Suppressor macrophage (primary cell): ENCODE measurements around the gene PSPN.
"Not testable (repeated sequence)": the region's sequence is repeated elsewhere in the genome, so short reads cannot be mapped to it uniquely, and the experiment has no call there.

Experiments used
- DNase-seq, 4 experiments: peaks; one replicate each; pipeline ENCODE4 v3.0.0-alpha.2; 2020 to 2022

Gene PSPN

GRCh38 chr19:6373096-6373812, 2.5 kb downstream of the PSPN start:
- DNase-seq = peak; percentile 98 to 100 (median 100)

DNA sequence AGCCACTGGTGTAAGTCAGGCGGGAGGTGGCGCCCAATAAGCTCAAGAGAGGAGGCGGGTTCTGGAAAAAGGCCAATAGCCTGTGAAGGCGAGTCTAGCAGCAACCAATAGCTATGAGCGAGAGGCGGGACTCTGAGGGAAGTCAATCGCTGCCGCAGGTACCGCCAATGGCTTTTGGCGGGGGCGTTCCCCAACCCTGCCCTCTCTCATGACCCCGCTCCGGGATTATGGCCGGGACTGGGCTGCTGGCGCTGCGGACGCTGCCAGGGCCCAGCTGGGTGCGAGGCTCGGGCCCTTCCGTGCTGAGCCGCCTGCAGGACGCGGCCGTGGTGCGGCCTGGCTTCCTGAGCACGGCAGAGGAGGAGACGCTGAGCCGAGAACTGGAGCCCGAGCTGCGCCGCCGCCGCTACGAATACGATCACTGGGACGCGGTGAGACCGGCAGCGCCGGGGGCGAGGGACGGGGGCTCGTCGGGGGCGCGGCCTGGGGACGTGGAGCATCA, 3.1 kb downstream of the PSPN start, which contains the start of gene ALKBH7:
Gene ALKBH7 (plus strand): TSS at position 201 of the 502 bp plus-strand sequence. CDS start 27 bp downstream, at position 228.
- DNase-seq = peak; percentile 99 to 100 (median 100)

GRCh38 chr19:6364353-6364752, 11.4 kb downstream of the PSPN start:
- no peak for DNase-seq

- DNase-seq = no peak
Observed at GRCh38 chr19:6362351-6362801, 13.4 kb downstream of the PSPN start.

- DNase-seq = no peak
Observed at GRCh38 chr19:6362027-6362350, 13.7 kb downstream of the PSPN start.

GRCh38 chr19:6360857-6361216, 14.9 kb downstream of the PSPN start:
- not testable (repeated sequence) for DNase-seq

GRCh38 chr19:6360445-6360844, 15.3 kb downstream of the PSPN start:
- DNase-seq = not testable (repeated sequence)

GRCh38 chr19:6359568-6360341, 16.0 kb downstream of the PSPN start:
- DNase-seq = no peak

DNA sequence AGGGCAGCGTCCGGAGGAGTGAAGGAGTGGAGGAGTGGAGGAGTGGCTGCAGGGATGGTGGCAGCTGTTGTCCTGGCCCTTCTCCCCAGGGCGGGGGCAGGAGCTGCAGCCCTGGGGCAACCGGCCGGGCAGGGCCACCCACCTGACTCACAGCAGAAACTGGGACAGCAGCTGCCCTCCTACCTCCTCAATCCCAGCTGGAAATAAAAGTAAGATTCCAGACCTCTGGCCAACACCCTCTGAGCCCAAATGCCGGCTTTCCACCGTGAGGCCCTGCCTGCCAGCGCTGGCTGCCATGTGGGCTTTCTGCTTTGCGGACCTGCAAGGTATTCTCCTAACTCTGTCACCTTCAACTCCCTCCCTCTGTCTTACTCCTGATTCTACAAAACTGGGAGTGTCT, 17.7 kb downstream of the PSPN start:
- DNase-seq = no peak

- DNase-seq = no peak
Observed at GRCh38 chr19:6357174-6357573, 18.6 kb downstream of the PSPN start.

DNA sequence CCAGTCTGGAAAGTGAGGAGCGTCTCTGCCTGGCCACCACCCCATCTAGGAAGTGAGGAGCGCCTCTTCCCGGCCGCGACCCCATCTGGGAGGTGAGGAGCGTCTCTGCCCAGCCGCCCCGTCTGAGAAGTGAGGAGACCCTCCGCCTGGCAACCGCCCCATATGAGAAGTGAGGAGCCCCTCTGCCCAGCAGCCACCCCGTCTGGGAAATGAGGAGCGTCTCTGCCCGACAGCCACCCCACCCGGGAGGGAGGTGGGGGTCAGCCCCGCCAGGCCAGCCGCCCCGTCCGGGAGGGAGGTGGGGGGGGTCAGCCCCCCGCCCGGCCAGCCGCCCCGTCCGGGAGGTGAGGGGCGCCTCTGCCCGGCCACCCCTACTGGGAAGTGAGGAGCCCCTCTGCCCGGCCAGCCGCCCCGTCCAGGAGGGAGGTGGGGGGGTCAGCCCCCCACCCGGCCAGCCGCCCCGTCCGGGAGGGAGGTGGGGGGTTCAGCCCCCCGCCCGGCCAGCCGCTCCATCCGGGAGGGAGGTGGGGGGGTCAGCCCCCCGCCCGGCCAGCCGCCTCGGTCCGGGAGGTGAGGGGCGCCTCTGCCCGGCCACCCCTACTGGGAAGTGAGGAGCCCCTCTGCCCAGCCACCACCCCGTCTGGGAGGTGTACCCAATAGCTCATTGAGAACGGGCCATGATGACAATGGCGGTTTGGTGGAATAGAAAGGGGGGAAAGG, 20.3 kb downstream of the PSPN start:
- not testable (repeated sequence) for DNase-seq

- DNase-seq = peak; percentile 15 to 52 (median 33)
Observed at GRCh38 chr19:6354098-6354674, 21.5 kb downstream of the PSPN start.

- DNase-seq = no peak
Observed at GRCh38 chr19:6352381-6353165, 23.2 kb downstream of the PSPN start.

DNA sequence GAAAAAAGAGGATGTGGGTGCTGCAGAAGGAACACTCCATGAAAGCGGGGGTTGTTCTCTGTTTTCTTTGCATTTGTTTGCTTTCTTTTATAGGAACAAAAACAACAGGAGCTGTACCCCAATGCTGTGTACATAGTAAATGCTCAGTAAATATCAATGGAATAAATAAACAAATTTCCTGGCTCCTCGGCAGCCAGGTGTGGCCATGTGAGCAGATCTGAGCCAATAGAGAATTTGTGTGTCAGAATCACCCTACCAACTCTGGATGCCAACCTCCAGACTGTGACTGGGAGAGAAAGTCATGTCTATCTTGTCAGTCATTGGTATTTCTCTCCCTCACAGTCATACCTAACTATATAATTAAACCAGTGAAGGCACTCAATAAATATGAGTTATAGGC, 25.0 kb downstream of the PSPN start:
- DNase-seq = no peak

- not testable (repeated sequence) for DNase-seq
Observed at GRCh38 chr19:6349271-6349670, 26.5 kb downstream of the PSPN start.

DNA sequence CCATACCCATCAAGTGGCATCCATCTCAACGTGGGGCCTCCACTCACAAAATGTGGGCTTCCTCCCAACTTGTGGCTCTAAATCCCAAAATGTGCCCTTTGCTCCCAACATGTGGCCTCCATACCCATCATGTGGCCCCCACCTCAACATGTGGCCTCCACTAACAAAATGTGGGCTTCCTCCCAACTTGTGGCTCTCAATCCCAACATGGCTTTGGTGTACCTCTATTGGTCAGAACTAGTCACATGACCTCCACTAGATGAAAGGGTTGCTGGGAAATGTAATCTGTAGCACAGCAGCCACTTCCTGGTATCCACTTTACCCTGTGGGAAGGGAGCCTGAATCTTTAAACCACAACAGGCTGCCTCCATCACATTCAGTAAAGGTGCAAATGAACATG, 32.3 kb downstream of the PSPN start:
- DNase-seq = peak in 1 of 4 experiments; percentile 8

DNA sequence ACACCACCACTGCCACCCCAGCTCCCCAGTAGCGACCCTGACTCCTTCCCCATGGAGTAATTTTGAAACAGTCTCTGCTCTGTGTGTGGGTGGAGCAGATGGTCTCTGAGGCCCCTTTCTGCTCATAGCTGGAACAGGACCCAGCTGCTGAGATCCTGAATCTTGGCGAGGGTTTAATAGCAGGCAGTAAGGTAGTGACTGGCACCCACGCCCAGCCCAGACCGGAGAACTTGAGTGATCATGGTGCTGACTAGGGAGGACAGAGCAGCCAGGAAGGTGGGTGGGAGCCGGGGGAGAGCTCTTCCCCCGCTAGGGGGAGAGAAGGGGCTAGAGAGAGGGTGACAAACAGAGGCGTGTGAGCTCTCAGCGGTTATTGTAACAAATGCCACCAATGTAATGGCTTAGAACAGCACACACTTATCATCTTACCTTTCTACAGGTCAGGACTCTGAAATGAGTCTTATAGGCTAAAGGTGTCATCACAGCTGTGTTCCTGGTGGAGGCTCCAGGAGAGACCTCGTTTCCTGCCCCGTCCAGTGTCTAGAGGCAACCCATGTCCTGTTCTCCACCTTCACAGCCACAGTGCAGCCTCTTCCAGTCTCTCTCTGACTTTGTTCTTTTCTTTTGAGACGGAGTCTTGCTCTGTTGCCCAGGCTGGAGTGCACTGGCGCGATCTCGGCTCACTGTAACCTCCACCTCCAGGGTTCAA, 35.1 kb downstream of the PSPN start:
- DNase-seq = no peak

GRCh38 chr19:6334490-6335285, 41.0 kb downstream of the PSPN start:
- DNase-seq = no peak

DNA sequence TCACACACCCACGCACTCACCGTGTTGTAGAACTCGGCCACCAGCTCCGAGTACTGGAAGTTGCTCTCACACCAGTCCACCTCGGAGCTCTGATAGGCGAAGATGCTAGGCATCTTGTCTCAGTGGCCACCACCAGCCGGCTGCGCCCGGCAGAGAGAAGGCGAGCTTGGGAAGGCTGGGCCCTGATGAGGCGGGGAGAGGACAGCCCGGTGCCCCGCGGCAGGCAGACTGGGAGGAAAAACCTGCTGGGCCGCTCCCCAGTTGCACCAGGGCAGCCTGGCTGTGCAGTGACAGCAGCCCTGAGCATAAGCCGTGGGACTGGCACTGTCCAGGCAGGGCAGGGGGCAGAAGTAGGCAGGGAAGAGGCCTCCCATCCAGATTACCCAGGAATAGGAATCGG, 42.3 kb downstream of the PSPN start, which contains the start of gene ACER1:
Gene ACER1 (minus strand): TSS at position 174 of the 400 bp plus-strand sequence. CDS start 61 bp downstream, at position 113.
- no peak for DNase-seq

- DNase-seq = no peak
Observed at GRCh38 chr19:6326815-6327214, 48.9 kb downstream of the PSPN start.
